Smooth muscle cell (in vitro differentiated cells): Measurements from ENCODE around the gene CCDC138. TPM values are rescaled to one million over a fixed set of nuclear protein-coding genes. Genes with fewer than 3 reads are reported as not detected.

Experiments
- DNase-seq: peaks from one replicate; lab custom pipeline; 2025; ENCODE audit not compliant: unreplicated experiment; lab: John Stamatoyannopoulos, UW
- H2AFZ ChIP-seq: fragments of 200-600 bp; sonication (generic); 2 replicates; pipeline ENCODE4 v1.6.0; 2016; ENCODE audit warnings: antibody characterized with exemption, low read depth, mild to moderate bottlenecking
- H3F3A ChIP-seq: fragments of 200-600 bp; sonication (generic); 2 replicates; pipeline ENCODE4 v1.6.0; 2017; ENCODE audit warnings: antibody characterized with exemption, low read depth
- H3K27ac ChIP-seq: fragments of 200-600 bp; sonication (generic); 2 replicates; pipeline ENCODE4 v1.5.1; 2016; ENCODE audit warnings: low read depth, mild to moderate bottlenecking
- H3K27me3 ChIP-seq: fragments of 200-600 bp; sonication (generic); 2 replicates; pipeline ENCODE4 v1.6.1; 2016; ENCODE audit warnings: low read depth, mild to moderate bottlenecking
- H3K36me3 ChIP-seq: fragments of 200-600 bp; sonication (generic); 2 replicates; pipeline ENCODE4 v1.5.1; 2016; ENCODE audit warnings: low read depth
- H3K4me1 ChIP-seq: fragments of 200-600 bp; sonication (generic); 2 replicates; pipeline ENCODE4 v1.5.1; 2016; ENCODE audit warnings: low read depth
- H3K4me2 ChIP-seq: fragments of 200-600 bp; sonication (generic); 2 replicates; pipeline ENCODE4 v1.6.0; 2016; ENCODE audit warnings: mild to moderate bottlenecking
- H3K4me3 ChIP-seq: fragments of 200-600 bp; sonication (generic); 2 replicates; pipeline ENCODE4 v1.5.1; 2016; ENCODE audit warnings: mild to moderate bottlenecking
- H3K79me2 ChIP-seq: fragments of 200-600 bp; sonication (generic); 2 replicates; pipeline ENCODE4 v1.6.0; 2016; ENCODE audit warnings: low read depth, mild to moderate bottlenecking
- H3K9ac ChIP-seq: fragments of 200-600 bp; sonication (generic); 2 replicates; pipeline ENCODE4 v1.6.0; 2016; ENCODE audit warnings: low read depth
- H3K9me3 ChIP-seq: fragments of 200-600 bp; sonication (generic); replicated peaks from 2 replicates; pipeline ENCODE4 v1.5.1; 2016; ENCODE audit warnings: low read depth
- H4K20me1 ChIP-seq: fragments of 200-600 bp; sonication (generic); 2 replicates; pipeline ENCODE4 v1.6.0; 2016; ENCODE audit warnings: low read depth
- WGBS: methylation state at CpG from one replicate; pipeline ENCODE4 v1.1.7; 2016; ENCODE audit warnings: low lambda C conversion rate; 5-methylcytosine and 5-hydroxymethylcytosine counted together
- polyA plus RNA-seq: library from polyadenylated mRNA; unstranded; fragments of >200 nt; fragmentation: Nextera tagmentation; extraction: Ambion mirVana; gene quantifications from 2 replicates; pipeline ENCODE4 v1.2.1, GENCODE V29; 2016
- total RNA-seq: library from RNA; depleted of rRNA; stranded (reverse); fragments of >200 nt; gene quantifications from 2 replicates; pipeline ENCODE4 v1.2.3, GENCODE V29; 2014
- TF ChIP-seq, protein P1 (sequence below): fragments of 200-600 bp; sonication (generic); IDR thresholded peaks from 2 replicates; pipeline ENCODE4 v1.5.1; 2017; ENCODE audit warnings: borderline replicate concordance, mild to moderate bottlenecking, antibody characterized with exemption; ENCODE audit not compliant: insufficient read depth, poor library complexity, severe bottlenecking

CCDC138 gene
- total and polyA plus RNA-seq, 2 experiments from 2014 or later = 2.7 to 5.9 TPM

DNA sequence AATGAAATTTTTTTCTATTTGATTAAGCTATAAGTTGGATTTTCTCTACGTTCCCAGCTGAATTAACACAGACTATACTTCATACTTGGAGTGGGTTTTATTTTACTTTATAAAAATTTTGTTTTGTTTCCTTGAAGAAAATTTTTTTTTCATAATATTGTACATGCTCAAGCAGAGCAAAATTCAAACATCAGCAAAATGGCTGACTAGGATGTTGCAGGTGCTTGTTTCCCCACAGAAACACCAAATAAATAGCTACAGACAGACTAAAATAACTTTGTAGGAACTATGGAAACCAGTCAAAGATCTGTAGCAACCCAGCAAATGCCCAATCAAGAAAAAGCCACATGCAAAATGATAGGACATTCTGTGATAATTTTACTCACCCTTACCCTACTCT lies 82.3 kb downstream of the CCDC138 start:
- Histone ChIP-seq H3K9me3 (peaks cover 12% of the 10 kb centered on the region), H3K9ac (no peak overlapping the region), H3K27me3 (no peaks in the 10 kb centered on the region), H3K36me3 (peaks cover 4% of the 10 kb centered on the region), H3K79me2 (no peaks in the 10 kb centered on the region), H3F3A (no peaks in the 10 kb centered on the region), H4K20me1 (no peaks in the 10 kb centered on the region), H3K4me1 (no peaks in the 10 kb centered on the region), H3K4me2 (no peak overlapping the region), H3K27ac (no peak overlapping the region), H2AFZ (no peak overlapping the region), H3K4me3 (no peak overlapping the region)
- TF ChIP-seq, protein P1, sequence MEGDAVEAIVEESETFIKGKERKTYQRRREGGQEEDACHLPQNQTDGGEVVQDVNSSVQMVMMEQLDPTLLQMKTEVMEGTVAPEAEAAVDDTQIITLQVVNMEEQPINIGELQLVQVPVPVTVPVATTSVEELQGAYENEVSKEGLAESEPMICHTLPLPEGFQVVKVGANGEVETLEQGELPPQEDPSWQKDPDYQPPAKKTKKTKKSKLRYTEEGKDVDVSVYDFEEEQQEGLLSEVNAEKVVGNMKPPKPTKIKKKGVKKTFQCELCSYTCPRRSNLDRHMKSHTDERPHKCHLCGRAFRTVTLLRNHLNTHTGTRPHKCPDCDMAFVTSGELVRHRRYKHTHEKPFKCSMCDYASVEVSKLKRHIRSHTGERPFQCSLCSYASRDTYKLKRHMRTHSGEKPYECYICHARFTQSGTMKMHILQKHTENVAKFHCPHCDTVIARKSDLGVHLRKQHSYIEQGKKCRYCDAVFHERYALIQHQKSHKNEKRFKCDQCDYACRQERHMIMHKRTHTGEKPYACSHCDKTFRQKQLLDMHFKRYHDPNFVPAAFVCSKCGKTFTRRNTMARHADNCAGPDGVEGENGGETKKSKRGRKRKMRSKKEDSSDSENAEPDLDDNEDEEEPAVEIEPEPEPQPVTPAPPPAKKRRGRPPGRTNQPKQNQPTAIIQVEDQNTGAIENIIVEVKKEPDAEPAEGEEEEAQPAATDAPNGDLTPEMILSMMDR = no peak
- DNase-seq = no peak
- 100% methylated on average over 1 of the region's 1 CpG for whole genome bisulfite sequencing

DNA sequence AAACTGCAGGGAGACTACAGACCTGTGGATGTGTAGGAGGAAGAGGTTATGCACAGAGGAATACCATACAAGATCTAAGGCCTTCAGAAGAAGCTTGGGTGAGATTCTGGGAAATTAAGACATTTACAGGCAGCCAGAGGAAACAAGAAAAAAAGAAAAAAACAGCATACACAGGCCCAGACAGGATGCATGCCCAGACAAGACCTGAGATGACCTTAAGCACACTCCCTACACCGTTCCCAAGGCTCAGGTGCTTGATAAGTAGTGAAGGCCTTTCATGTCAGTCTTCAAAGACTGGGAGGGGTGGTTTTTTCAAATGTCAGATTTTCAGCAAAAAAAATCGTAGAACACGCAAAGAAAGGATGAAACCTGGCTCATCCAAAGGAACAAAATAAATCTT lies 83.0 kb downstream of the CCDC138 start:
- Histone ChIP-seq H3K27ac (no peak overlapping the region), H3K79me2 (no peaks in the 10 kb centered on the region), H2AFZ (no peak overlapping the region), H3K9me3 (peaks cover 12% of the 10 kb centered on the region), H3K4me1 (no peaks in the 10 kb centered on the region), H3K4me2 (no peak overlapping the region), H3K27me3 (no peaks in the 10 kb centered on the region), H3K36me3 (peaks cover 4% of the 10 kb centered on the region), H3K9ac (no peak overlapping the region), H3K4me3 (no peak overlapping the region), H3F3A (no peaks in the 10 kb centered on the region), H4K20me1 (no peaks in the 10 kb centered on the region)
- TF ChIP-seq, protein P1 = no peak
- DNase-seq = no peak
- 92% methylated on average over 3 of the region's 3 CpGs for WGBS

DNA sequence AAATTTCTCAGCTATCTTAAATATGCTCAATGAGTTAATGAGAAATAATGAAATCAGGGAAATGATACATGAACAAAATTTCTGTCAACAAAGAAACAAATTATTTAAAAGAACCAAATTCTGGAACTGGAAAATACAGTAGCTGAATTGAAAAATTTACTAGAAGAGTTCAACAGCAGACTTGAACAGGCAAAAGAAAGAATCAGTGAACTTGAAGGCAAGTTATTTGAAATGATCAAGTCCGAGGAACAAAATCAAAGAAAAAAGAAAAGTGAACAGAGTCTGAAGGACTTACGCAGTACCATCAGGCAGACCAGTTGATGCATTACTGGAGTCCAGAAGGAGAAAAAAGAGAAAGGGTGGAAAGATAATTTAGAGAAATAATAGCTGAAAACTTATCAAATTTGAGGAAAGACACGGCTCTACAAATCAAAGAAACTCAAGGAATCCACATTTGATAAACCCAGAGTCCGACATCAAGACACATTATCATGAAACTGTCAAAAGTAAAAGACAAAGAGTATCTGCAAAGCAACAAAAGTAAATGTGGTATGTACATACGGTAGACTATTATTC lies 83.6 kb downstream of the CCDC138 start:
- no peak overlapping the region for H3K27ac ChIP-seq
- no peaks in the 10 kb centered on the region for H3K27me3 ChIP-seq
- H3K9ac ChIP-seq = no peak overlapping the region
- H3K4me2 ChIP-seq = no peak overlapping the region
- H3K4me1 ChIP-seq = no peaks in the 10 kb centered on the region
- no peaks in the 10 kb centered on the region for H3F3A ChIP-seq
- no peak overlapping the region for H3K4me3 ChIP-seq
- H3K79me2 ChIP-seq = no peaks in the 10 kb centered on the region
- TF ChIP-seq, protein P1 = no peak
- H3K9me3 ChIP-seq = peaks cover 12% of the 10 kb centered on the region
- H2AFZ ChIP-seq = no peak overlapping the region
- DNase-seq = no peak
- WGBS = 96% methylated on average over 5 of the region's 5 CpGs
- H3K36me3 ChIP-seq = peaks cover 4% of the 10 kb centered on the region
- no peaks in the 10 kb centered on the region for H4K20me1 ChIP-seq

DNA sequence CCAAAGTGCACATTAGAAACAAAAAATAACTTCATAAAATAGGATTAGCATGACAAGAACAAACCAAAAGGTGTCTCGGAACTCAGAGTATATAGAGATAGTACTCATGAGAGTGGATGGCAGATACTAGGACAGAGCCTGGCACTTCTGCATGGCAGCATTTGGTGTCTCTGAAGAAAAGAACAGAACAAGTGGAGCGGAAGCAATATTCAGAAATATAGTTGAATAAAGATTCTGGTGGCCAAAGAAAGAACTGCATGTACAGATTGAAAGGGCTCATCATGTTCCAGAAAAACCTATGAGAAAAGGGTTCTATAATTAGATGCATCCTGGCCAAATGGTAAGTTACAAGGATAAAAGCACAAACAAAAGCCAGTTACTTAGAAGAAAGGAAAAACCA lies 90.9 kb downstream of the CCDC138 start:
- Histone ChIP-seq H4K20me1 (no peaks in the 10 kb centered on the region), H2AFZ (no peak overlapping the region), H3K9me3 (peaks cover 7% of the 10 kb centered on the region), H3K4me1 (no peaks in the 10 kb centered on the region), H3K4me3 (no peak overlapping the region), H3K27ac (no peak overlapping the region), H3K4me2 (no peak overlapping the region), H3K27me3 (no peaks in the 10 kb centered on the region), H3K79me2 (no peaks in the 10 kb centered on the region), H3K9ac (no peak overlapping the region), H3K36me3 (peaks cover 3% of the 10 kb centered on the region), H3F3A (no peaks in the 10 kb centered on the region)
- DNase-seq = no peak
- 100% methylated on average over 2 of the region's 2 CpGs for WGBS
- TF ChIP-seq, protein P1 = no peak
